ENCODE results near the gene TMC5. TPM values are rescaled to one million over a fixed set of nuclear protein-coding genes. Genes with fewer than 3 reads are reported as not detected.

TMC5 gene
- total and polyA plus RNA-seq, 2 of the 4 experiments (the other 2 are of a cell fraction): not detected

DNA sequence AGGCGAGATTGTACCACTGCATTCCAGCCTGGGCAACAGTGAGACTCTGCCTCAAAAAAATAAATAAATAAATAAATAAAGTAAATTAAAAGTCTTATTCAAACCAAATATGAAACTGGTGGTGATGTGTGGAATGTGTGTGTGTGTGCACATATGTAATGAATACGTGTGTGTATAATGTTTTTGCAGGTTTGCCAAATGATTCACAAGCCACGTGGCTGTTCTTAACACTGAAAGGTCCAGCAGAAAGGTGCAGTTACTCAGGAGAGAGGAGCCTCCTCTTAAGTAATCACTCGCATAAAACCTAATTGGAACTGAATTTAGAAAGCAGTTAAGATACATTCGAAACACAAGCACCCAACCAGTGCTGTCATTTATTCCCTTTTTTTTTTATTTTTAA, 81.3 kb downstream of the TMC5 start:
- peaks cover 25% of the 10 kb centered on the region for H3K36me3 ChIP-seq (ENCODE audit: control insufficient read depth, insufficient read depth, low read length)
- CTCF ChIA-PET: interaction anchor here (0.6 kb wide), 1 partner anchor 19 kb away, joined by 3 read pairs; no protein-coding TSS in a partner anchor
- WGBS, 2 experiments (ENCODE audit: extremely low coverage in 2 of 2, insufficient read length in 1 of 2): no CpG with 5 or more reads among the region's 5 CpGs
- no peak for TF ChIP-seq BHLHE40 (IDR thresholded peaks at IDR 0.05; ENCODE audit: low read depth, low read length)
- no peak for TF ChIP-seq NFE2L2 (IDR thresholded peaks at IDR 0.05; ENCODE audit: low read depth, low read length)
- no peak for TF ChIP-seq FOS (IDR thresholded peaks at IDR 0.05; ENCODE audit: low read depth, low read length)
- TF ChIP-seq MXI1 (IDR thresholded peaks at IDR 0.05; ENCODE audit: borderline replicate concordance, low read depth, low read length): no peak
- TF ChIP-seq RFX5 (IDR thresholded peaks at IDR 0.05; ENCODE audit: low read depth, low read length): no peak
- TF ChIP-seq RCOR1 (IDR thresholded peaks at IDR 0.05; ENCODE audit: insufficient replicate concordance, low read length): no peak
- H3K4me2 ChIP-seq (ENCODE audit: low read depth, low read length): no peak overlapping the region
- H3K4ac ChIP-seq (ENCODE audit: low read depth, low read length): no peak overlapping the region
- no peak overlapping the region for H3K4me3 ChIP-seq (ENCODE audit: insufficient read depth, low read depth, low read length)
- no peak overlapping the region for H3K27ac ChIP-seq (ENCODE audit: insufficient read depth, low read length)
- no peak for DNase-seq
- no peak overlapping the region for H2BK15ac ChIP-seq (ENCODE audit: low read depth, low read length)
- H2BK5ac ChIP-seq (ENCODE audit: low read depth, low read length, poor library complexity, severe bottlenecking): no peak overlapping the region
- no peak overlapping the region for H3K9ac ChIP-seq (ENCODE audit: low read depth, low read length)
- H3K79me1 ChIP-seq (ENCODE audit: low read depth in 1 of 2, low read length in 2 of 2): no peaks in the 10 kb centered on the region
- H4K8ac ChIP-seq (ENCODE audit: low read depth in 2 of 2, low read length in 2 of 2): no peak overlapping the region
- dilution Hi-C loops (cut with HindIII; ENCODE audit: low sequenced_read_pairs, unreplicated experiment) (no loop called here), intact Hi-C loops (cut with micrococcal nuclease) (no loop called here), in situ Hi-C loops (cut with MboI; ENCODE audit: low sequenced_read_pairs) (no loop called here)
- no peak overlapping the region for H3K18ac ChIP-seq (ENCODE audit: low read depth, low read length)
- no TSS peak for BruUV-seq (replicated peaks)
- ATAC-seq (ENCODE audit: low read depth): no peak
- no peak overlapping the region for H4K91ac ChIP-seq (ENCODE audit: insufficient read depth, low read depth, low read length)
- no peak overlapping the region for H2AK9ac ChIP-seq (replicated peaks; ENCODE audit: low read depth, low read length, poor library complexity)
- H2AFZ ChIP-seq (replicated peaks; ENCODE audit: low read length, poor library complexity): no peak overlapping the region
- H2BK20ac ChIP-seq (ENCODE audit: low read depth, low read length): no peak overlapping the region
- H3K27me3 ChIP-seq (ENCODE audit: control insufficient read depth, insufficient read depth, low read length): no peaks in the 10 kb centered on the region
- H2BK120ac ChIP-seq (ENCODE audit: low read depth, low read length): no peak overlapping the region
- H3K4me1 ChIP-seq (ENCODE audit: control insufficient read depth, insufficient read depth, low read length): no peaks in the 10 kb centered on the region
- no peaks in the 10 kb centered on the region for H3K9me1 ChIP-seq (ENCODE audit: insufficient read depth, low read length)
- H3K14ac ChIP-seq (replicated peaks; ENCODE audit: low read depth, low read length): no peak overlapping the region
- no peak overlapping the region for H2AK5ac ChIP-seq (ENCODE audit: low read depth, low read length)
- H4K5ac ChIP-seq (ENCODE audit: low read depth, low read length): no peak overlapping the region
- no peak overlapping the region for H3K56ac ChIP-seq (ENCODE audit: extremely low read depth, insufficient read depth, low read length)
- POLR2A ChIA-PET (ENCODE audit: unreplicated experiment): no interaction called here
- H4K20me1 ChIP-seq (ENCODE audit: insufficient read depth, low read length): no peaks in the 10 kb centered on the region
- H3K23ac ChIP-seq (ENCODE audit: low read depth, low read length): no peak overlapping the region
- H3K9me3 ChIP-seq (ENCODE audit: control insufficient read depth, insufficient read depth, low read length): no peaks in the 10 kb centered on the region

Measured in IMR-90 (cell line).